ENCODE measurements around the gene KLRC3.
"Not testable (repeated sequence)": the region's sequence is repeated elsewhere in the genome, so short reads cannot be mapped to it uniquely, and the experiment has no call there.

The KLRC3 gene

DNA sequence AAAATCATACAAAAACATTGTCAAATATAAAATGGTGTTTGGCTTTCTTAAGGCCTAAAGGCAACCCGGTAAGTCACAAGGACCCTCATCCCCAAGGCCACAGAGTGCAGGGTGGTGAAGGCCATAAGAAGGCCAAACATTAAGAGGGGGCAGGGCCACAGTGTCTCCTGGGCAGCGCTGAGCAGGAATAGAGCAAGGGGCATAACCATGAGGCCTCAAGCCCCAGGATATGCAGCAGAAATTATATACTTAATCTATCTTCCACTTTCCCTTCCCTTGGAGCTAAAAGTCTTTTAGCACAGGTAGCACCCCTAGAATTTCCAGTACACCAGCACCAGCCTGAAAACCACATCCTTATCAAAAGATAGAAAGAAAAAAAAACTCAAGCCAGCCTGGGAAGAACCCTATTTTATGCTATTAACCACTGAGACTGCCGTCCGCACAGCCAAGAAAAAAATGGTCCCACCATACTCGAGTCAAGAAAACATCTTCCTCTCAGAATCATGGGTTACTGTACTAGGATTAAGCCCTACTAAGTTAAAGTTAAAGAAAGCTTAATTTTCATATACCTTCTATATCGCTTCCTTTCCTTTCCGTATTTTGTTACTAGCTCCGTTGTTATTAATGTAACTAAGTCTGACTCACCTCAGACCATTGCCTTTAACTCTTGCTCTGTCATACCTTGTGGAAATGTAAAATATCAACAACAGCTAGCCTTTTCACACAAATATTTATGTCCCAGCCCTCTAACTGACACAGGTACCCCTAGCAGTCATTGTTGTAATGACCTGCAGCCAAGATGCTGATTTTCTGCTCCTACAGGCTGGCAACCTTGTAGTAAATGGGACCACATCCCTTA lies 50.6 kb downstream of the KLRC3 start:
- no peak overlapping the region for H3K9ac ChIP-seq (ENCODE audit: low read length in 2 of 2)
- H3K9me3 ChIP-seq (ENCODE audit: control insufficient read depth in 2 of 2, low read length in 2 of 2): no peaks in the 10 kb centered on the region
- H3K4me3 ChIP-seq (ENCODE audit: low read length in 2 of 2): no peak overlapping the region
- H3K36me3 ChIP-seq (ENCODE audit: control insufficient read depth in 2 of 2, insufficient read depth in 2 of 2, low read length in 2 of 2): no peaks in the 10 kb centered on the region
- H3K27me3 ChIP-seq (ENCODE audit: control insufficient read depth in 1 of 2, insufficient read depth in 2 of 2, low read length in 2 of 2): no peaks in the 10 kb centered on the region
- H3K4me1 ChIP-seq (ENCODE audit: control insufficient read depth, insufficient read depth, low read length): peaks cover 21% of the 10 kb centered on the region
- H3K27ac ChIP-seq (ENCODE audit: low read length): no peak overlapping the region

DNA sequence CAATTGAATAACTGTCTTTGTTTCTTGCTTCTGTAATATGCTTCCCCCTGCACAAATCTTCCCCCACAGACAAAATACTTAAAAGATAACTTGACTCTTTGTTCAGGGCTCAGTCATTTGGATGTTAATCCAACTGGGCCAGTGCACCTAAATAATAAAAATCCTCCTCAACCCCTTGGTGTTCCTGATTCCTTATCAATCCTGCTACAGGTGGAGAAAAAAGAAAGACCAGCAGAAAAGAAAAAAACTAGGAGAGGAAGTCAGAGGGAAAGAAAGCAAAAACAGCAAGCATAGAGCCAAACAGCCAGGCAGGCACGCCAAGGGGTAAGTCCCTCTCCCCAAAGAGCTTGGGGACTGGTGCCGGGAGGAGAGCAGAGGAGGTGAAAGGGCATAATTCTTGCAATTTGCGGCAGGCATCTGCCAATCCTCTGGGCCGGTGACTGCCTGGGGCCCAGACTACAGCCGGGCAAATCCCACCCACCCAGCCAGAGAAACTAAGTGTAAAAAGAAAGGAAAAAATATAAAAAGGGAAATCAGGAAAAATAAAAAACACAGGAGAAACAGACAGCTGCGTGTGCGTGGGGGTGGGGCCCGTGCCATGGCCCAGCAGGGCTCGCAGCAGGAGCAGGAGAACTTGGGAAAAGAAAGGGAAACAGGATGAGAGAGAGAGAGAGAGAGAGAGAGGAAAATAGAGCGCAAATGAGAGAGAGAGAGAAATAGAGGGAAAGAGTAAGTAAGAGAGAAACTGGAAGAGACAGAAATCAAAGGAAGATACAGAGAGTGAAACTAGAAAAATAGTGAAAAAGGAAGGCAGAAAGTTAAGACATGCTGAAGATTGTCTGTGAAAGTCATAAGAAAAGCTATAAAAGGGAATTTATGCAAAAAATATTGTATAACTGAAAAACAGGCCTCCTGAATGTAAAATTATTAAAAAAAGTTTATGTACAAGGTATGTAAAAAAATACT lies 51.9 kb downstream of the KLRC3 start:
- H3K4me1 ChIP-seq (ENCODE audit: control insufficient read depth, insufficient read depth, low read length): peaks cover 29% of the 10 kb centered on the region
- no peaks in the 10 kb centered on the region for H3K9me3 ChIP-seq (ENCODE audit: control insufficient read depth in 2 of 2, low read length in 2 of 2)
- H3K4me3 ChIP-seq (ENCODE audit: low read length in 2 of 2): peak overlapping the region in 1 of 2 donors; percentile 15
- no peaks in the 10 kb centered on the region for H3K27me3 ChIP-seq (ENCODE audit: control insufficient read depth in 1 of 2, insufficient read depth in 2 of 2, low read length in 2 of 2)
- H3K9ac ChIP-seq (ENCODE audit: low read length in 2 of 2): no peak overlapping the region
- no peaks in the 10 kb centered on the region for H3K36me3 ChIP-seq (ENCODE audit: control insufficient read depth in 2 of 2, insufficient read depth in 2 of 2, low read length in 2 of 2)
- H3K27ac ChIP-seq (ENCODE audit: low read length): no peak overlapping the region

- not testable (repeated sequence) for H3K27ac ChIP-seq (ENCODE audit: low read length); H3K27me3 ChIP-seq (ENCODE audit: control insufficient read depth in 1 of 2, insufficient read depth in 2 of 2, low read length in 2 of 2); H3K9ac ChIP-seq (ENCODE audit: low read length in 2 of 2); H3K36me3 ChIP-seq (ENCODE audit: control insufficient read depth in 2 of 2, insufficient read depth in 2 of 2, low read length in 2 of 2); H3K9me3 ChIP-seq (ENCODE audit: control insufficient read depth in 2 of 2, low read length in 2 of 2); H3K4me3 ChIP-seq (ENCODE audit: low read length in 2 of 2)
- H3K4me1 ChIP-seq (ENCODE audit: control insufficient read depth, insufficient read depth, low read length): peaks cover 37% of the 10 kb centered on the region
These were observed 52.7 kb downstream of the KLRC3 start for GRCh38 chr12:10367714-10368113.

GRCh38 chr12:10366875-10367274 lies 53.5 kb downstream of the KLRC3 start:
- no peaks in the 10 kb centered on the region for H3K9me3 ChIP-seq (ENCODE audit: control insufficient read depth in 2 of 2, low read length in 2 of 2)
- peak overlapping the region; percentile 93 for H3K27ac ChIP-seq (ENCODE audit: low read length)
- H3K4me1 ChIP-seq (ENCODE audit: control insufficient read depth, insufficient read depth, low read length): peaks cover 40% of the 10 kb centered on the region
- H3K9ac ChIP-seq (ENCODE audit: low read length in 2 of 2): no peak overlapping the region
- peak overlapping the region in 1 of 2 donors; percentile 90 for H3K4me3 ChIP-seq (ENCODE audit: low read length in 2 of 2)
- H3K27me3 ChIP-seq (ENCODE audit: control insufficient read depth in 1 of 2, insufficient read depth in 2 of 2, low read length in 2 of 2): no peaks in the 10 kb centered on the region
- no peaks in the 10 kb centered on the region for H3K36me3 ChIP-seq (ENCODE audit: control insufficient read depth in 2 of 2, insufficient read depth in 2 of 2, low read length in 2 of 2)

DNA sequence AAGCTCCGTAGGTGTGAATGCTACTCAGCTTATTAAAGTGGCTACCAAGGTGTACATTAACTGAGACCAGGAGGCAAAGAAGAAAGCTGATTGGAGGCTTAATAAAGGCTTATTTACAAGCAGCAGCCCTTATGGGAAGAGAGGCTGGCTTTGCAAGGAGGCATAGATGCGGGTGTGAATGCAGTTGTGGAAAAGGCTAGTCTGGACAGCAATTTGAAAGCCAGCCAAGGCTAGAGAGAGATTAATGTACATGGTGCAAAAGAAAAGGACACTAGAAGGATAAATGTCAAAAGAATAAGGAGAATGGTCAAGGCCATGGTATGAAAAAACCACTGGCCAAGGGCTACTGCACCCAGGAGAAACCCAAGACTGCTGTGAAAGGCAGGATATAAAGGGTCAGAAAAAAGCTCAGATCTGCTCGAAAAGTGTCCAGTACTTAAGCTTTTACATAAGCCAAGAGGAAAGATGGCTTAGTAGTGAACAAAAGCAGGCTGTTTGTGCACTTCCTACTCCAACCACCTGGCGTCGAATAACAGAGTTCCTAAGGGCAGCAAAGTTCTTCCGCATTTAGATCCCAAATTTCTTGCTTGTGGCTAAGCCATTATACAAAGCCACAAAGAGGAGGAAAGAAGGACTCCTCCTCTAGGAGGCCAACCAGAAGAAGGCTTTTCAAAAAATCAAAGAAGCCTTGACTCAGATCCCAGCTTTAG lies 54.5 kb downstream of the KLRC3 start:
- Histone ChIP-seq H3K4me1 (ENCODE audit: control insufficient read depth, insufficient read depth, low read length) (peaks cover 40% of the 10 kb centered on the region), H3K36me3 (ENCODE audit: control insufficient read depth in 2 of 2, insufficient read depth in 2 of 2, low read length in 2 of 2) (no peaks in the 10 kb centered on the region), H3K4me3 (ENCODE audit: low read length in 2 of 2) (peak overlapping the region; percentile 90 to 94), H3K9ac (ENCODE audit: low read length in 2 of 2) (peak overlapping the region; percentile 93 to 94), H3K27me3 (ENCODE audit: control insufficient read depth in 1 of 2, insufficient read depth in 2 of 2, low read length in 2 of 2) (no peaks in the 10 kb centered on the region), H3K27ac (ENCODE audit: low read length) (peak overlapping the region; percentile 93), H3K9me3 (ENCODE audit: control insufficient read depth in 2 of 2, low read length in 2 of 2) (no peaks in the 10 kb centered on the region)

GRCh38 chr12:10364815-10365622 lies 55.4 kb downstream of the KLRC3 start:
- Histone ChIP-seq H3K9ac (ENCODE audit: low read length in 2 of 2) (peak overlapping the region; percentile 93 to 94), H3K4me1 (ENCODE audit: control insufficient read depth, insufficient read depth, low read length) (peaks cover 40% of the 10 kb centered on the region), H3K4me3 (ENCODE audit: low read length in 2 of 2) (peak overlapping the region; percentile 90 to 94), H3K9me3 (ENCODE audit: control insufficient read depth in 2 of 2, low read length in 2 of 2) (no peaks in the 10 kb centered on the region), H3K36me3 (ENCODE audit: control insufficient read depth in 2 of 2, insufficient read depth in 2 of 2, low read length in 2 of 2) (no peaks in the 10 kb centered on the region), H3K27me3 (ENCODE audit: control insufficient read depth in 1 of 2, insufficient read depth in 2 of 2, low read length in 2 of 2) (no peaks in the 10 kb centered on the region), H3K27ac (ENCODE audit: low read length) (peak overlapping the region; percentile 93)

- peak overlapping the region; percentile 93 for H3K27ac ChIP-seq (ENCODE audit: low read length)
- H3K4me3 ChIP-seq (ENCODE audit: low read length in 2 of 2): peak overlapping the region; percentile 90 to 94
- peak overlapping the region; percentile 93 to 94 for H3K9ac ChIP-seq (ENCODE audit: low read length in 2 of 2)
- peaks cover 40% of the 10 kb centered on the region for H3K4me1 ChIP-seq (ENCODE audit: control insufficient read depth, insufficient read depth, low read length)
- no peaks in the 10 kb centered on the region for H3K36me3 ChIP-seq (ENCODE audit: control insufficient read depth in 2 of 2, insufficient read depth in 2 of 2, low read length in 2 of 2)
- no peaks in the 10 kb centered on the region for H3K9me3 ChIP-seq (ENCODE audit: control insufficient read depth in 2 of 2, low read length in 2 of 2)
- no peaks in the 10 kb centered on the region for H3K27me3 ChIP-seq (ENCODE audit: control insufficient read depth in 1 of 2, insufficient read depth in 2 of 2, low read length in 2 of 2)
These were observed 56.2 kb downstream of the KLRC3 start for GRCh38 chr12:10363914-10364814.

- Histone ChIP-seq H3K4me1 (ENCODE audit: control insufficient read depth, insufficient read depth, low read length) (peaks cover 40% of the 10 kb centered on the region), H3K36me3 (ENCODE audit: control insufficient read depth in 2 of 2, insufficient read depth in 2 of 2, low read length in 2 of 2) (no peaks in the 10 kb centered on the region), H3K27ac (ENCODE audit: low read length) (peak overlapping the region; percentile 93), H3K9me3 (ENCODE audit: control insufficient read depth in 2 of 2, low read length in 2 of 2) (no peaks in the 10 kb centered on the region), H3K9ac (ENCODE audit: low read length in 2 of 2) (peak overlapping the region; percentile 93 to 94), H3K4me3 (ENCODE audit: low read length in 2 of 2) (peak overlapping the region; percentile 90 to 94), H3K27me3 (ENCODE audit: control insufficient read depth in 1 of 2, insufficient read depth in 2 of 2, low read length in 2 of 2) (no peaks in the 10 kb centered on the region)
These were observed 56.8 kb downstream of the KLRC3 start for GRCh38 chr12:10363658-10363913.

DNA sequence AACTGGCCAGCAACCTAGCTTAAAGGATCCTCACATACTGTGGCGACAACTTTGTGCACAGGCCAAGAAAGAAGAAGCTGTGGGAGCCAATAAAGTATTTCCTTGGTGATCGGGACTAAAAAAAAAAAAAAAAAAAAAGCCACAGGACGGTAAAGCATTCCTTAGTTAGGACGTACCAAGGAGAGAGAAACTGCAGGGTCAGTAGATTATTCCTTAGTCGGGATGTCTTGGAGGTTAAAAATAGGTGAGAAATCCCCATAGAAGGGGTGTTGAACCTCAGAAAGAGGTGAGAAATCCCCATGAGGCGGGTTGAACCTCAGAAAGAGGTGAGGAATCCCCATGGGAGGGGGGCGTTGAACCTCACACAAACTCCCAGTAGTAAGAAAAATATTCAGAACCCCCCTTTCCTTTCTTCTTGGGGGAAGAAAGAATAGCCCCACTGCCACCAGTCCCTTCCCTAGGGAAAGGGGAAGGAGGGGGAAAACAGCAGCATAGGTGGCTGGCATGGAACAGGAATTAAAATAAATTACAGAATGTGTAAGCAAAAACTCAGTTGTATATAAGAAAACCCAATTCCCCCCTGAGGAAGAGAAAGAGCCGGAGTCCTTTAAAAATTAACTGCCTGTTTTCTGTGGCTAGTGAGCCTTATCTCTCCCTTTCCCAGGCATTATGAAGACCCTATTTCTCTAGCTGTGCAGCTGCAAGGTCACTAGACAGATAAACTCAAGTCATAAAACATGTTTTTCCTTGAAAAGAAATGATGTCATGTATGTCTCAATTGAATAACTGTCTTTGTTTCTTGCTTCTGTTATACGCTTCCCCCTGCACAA lies 57.4 kb downstream of the KLRC3 start:
- Histone ChIP-seq H3K9ac (ENCODE audit: low read length in 2 of 2) (peak overlapping the region; percentile 93 to 94), H3K27me3 (ENCODE audit: control insufficient read depth in 1 of 2, insufficient read depth in 2 of 2, low read length in 2 of 2) (no peaks in the 10 kb centered on the region), H3K36me3 (ENCODE audit: control insufficient read depth in 2 of 2, insufficient read depth in 2 of 2, low read length in 2 of 2) (no peaks in the 10 kb centered on the region), H3K4me1 (ENCODE audit: control insufficient read depth, insufficient read depth, low read length) (peaks cover 40% of the 10 kb centered on the region), H3K27ac (ENCODE audit: low read length) (peak overlapping the region; percentile 93), H3K4me3 (ENCODE audit: low read length in 2 of 2) (peak overlapping the region; percentile 90 to 94), H3K9me3 (ENCODE audit: control insufficient read depth in 2 of 2, low read length in 2 of 2) (no peaks in the 10 kb centered on the region)

Measured in stomach smooth muscle (tissue), 2 donors.